HG03565 (cell line): ENCODE data around the gene LIF.

Experiments used
- ATAC-seq: cut with Tn5 transposase; IDR thresholded peaks from one replicate; pipeline ENCODE4 v1.9.1; 2021; ENCODE audit warnings: mild to moderate bottlenecking, moderate library complexity; ENCODE audit not compliant: unreplicated experiment

LIF gene

DNA sequence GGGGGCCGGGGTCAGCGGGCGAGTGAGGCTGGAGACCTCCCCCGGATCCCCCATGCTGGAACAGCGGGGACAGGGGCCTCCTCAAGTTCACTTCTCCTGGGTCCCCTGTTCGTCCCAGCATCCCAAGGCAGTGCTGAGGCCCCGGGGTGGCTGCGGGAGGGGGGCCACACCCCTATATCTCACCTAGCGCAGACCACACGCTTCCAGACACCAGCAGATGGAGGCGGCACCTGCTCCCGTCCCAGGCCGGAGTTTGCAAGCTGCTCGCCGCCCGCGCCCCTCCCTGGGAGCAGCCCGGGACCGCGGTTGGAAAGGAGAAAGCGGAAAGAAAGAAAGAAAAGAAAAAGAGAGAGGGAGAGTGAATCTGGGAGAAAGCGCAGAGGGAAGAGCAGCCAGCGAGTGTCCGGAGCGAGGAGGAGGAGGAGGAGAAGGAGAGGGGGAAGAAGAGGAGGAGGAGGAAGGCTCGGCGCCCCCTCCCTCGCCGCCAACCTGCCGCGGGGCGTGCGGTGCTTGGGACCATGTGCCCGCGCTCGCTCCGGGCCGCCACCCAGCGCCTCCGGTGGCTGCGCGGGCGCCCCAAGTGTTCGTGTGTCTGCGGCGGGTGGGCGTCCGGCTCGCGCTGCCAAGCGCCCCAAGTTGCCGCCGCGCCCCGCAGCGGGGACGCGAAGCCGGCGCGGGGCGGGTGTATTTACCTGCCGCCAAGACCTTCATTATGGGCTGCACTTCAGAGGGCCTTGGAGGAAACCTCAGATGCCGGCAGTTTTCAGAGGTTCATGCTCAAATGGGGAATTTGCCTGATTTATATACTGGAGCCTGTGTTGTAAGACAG, at the start of gene LIF:
Gene LIF, minus strand, starts transcription at position 775 of the 829 bp plus-strand sequence. Its CDS starts 64 bp downstream, at position 711.
- ATAC-seq: no peak

DNA sequence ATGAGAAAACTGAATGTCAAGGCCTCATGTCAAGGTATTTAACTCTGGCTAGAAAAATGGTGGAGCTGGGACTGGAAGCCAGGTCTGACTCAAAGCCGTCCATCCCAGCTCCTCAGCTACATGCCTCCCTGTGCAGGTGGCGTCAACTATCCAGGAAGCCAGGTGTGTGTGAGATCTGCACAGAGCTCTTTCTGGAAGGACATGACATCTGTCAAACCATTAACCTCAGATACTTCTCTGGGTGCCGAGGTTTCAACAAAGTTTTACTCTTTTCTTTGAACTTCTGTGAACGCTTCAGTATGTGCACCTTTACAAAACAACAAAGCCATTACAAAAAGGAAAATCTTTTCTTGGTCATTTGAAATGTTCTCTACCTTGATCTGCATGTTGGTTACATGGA, 49.8 kb upstream of the LIF start:
- ATAC-seq: no peak

DNA sequence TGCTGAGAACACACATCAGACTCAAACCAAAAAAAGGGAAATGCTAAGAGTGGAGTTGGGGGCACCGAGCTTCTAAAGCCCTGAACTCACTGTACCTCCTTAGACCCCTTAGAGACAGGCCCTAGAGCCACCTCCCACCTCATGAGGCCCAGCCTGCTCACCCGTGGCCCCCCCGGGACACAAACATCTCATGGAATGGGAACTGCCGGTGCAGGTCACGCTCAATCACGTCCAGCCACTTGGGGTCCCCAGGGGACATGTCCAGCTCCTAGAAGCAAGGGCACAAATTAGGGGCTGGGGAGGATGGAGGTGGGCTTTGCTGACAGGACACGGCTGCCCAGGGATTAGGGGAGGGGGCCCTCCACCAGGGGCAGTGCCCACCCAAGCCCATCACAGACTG, 49.0 kb upstream of the LIF start:
- ATAC-seq: no peak

DNA sequence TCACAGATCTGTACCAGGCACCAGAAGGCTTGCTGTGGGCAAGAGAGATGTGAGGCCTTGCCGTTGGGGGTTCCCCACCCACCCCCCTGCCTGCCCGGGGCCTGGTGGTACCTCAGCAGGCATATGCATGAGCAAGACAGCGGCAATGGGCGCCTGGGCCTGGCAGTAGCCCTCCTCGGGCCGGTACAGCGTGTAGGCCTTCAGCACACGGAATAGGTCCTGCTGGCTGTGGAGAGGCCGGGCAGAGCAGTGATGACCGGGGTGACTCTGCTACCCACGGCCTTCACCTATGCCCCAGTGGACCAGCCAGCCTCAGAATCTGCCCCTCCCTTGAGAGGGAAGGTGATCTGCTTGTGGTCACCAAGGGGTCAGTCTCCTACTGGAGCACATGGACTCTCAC, 48.3 kb upstream of the LIF start:
- no peak for ATAC-seq

DNA sequence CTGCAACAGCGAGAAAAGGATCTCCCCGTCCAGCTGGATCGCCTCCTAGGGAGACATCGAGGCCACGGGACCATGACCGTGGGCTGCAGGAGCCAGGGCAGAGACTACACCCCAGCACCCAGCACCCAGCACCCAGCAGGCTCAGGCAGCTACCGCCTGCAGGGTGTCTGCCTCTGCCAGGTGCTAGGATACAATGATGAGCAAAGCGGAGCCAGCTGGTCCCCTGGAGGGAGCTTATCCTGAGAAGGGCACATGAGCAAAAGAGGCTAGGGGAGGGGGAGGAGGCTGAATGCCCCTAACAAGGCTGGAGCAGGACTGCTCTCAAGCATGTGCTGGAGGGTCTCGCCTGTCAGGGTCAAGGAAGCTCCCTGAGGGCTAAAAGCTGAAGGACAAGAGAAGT, 47.5 kb upstream of the LIF start:
- ATAC-seq: no peak

DNA sequence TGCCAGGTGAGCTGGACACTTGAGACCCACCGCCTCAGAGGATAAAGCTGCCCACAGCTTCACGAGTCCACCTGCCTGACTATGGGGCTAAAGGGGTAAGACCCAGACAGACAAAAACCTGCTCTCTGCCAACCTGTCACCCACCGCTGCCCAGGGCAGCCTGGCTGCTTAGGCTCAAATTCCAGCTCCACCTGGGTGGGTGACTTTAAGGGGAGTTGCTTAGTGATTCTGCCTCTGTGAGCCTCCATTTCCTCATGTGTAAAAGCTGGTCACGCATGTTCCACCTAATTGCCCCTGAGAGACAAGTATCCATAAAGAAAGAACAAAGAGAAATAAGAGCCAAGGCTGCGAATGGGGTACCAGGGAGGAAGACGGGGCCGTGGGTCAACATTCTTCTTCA, 46.5 kb upstream of the LIF start:
- no peak for ATAC-seq

DNA sequence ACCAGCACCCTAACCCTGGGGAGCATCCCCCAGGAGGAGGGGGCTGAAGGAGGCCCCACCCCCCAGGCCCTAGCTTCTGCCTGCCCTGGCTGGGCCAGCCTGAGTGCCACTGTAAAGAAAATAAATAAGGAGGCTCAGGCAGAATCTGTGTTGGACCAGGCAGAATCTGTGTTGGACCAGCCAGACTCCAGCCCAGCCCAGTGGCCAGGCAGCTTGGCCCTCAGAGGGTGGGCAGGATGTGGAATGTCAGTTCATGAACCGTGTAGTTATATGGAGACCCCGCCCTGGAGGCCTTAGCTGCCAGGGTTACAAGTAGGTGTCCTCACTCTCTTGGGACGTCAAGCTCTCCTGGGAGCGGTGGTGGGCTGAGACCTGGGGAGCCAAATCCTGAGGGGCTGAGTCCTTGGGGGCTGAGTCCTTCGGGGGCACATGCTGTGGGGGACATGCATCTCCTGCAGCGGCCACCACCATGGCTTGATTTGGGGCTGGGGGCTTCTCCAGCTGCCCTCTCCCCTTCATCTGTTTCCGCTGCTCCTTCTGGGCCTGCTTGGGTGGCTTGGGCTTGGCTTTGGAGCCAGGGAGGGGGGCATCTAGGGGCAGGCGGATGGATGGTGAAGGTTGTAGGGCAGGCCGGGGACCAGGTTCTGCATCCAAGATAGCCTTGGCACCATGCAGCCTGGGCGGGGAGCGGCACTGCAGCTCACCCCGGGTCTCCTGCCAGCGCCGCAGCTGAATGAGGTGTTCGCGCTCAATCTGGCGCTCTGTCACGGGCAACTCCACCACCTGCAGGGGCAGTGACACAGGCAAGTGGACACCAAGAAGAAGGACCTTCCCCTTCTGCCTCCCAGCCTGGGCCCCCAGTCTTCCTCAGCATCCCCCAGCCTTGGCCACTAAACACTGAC, 45.8 kb upstream of the LIF start:
- no peak for ATAC-seq

DNA sequence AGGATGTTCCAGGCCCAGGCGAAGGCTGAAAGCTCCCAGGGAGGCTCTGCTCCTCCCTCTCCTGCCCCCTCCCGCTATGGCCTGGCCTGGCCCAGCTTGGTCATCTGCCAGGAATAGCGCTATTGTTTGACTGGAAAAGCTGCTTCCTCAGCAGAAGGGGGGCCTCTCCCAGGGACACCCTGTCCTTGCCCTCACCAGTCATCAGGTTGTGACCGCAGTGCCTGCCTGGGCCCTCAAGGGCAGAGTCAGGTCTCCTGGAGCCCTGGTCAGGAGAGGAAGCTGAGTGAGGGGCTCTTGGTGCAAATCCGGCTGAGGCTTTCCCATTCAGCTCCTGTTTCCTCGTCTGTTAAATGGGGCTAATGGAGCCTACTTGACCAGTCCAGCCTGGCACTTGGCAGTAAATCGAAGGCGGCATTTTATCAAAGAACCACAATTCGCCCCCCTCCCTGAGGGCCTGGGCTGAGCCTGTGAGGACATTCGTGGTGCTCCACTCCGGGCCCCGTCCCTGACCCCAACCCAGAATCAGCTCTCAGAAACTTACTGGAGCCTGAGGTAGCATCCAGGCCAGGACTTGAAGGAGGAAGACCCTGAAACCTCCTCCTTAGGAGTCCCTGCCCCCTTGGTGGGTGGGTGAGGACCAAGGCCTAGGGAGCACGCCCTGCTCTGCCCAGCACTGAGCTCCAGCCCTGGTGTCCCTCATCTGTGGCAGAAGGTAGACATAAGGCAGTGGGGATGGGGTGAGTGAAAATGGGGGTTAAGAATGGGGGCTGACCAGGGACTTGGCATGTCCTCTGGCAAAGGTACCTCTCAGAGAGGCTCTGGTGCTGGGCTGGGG, 44.7 kb upstream of the LIF start:
- no peak for ATAC-seq

DNA sequence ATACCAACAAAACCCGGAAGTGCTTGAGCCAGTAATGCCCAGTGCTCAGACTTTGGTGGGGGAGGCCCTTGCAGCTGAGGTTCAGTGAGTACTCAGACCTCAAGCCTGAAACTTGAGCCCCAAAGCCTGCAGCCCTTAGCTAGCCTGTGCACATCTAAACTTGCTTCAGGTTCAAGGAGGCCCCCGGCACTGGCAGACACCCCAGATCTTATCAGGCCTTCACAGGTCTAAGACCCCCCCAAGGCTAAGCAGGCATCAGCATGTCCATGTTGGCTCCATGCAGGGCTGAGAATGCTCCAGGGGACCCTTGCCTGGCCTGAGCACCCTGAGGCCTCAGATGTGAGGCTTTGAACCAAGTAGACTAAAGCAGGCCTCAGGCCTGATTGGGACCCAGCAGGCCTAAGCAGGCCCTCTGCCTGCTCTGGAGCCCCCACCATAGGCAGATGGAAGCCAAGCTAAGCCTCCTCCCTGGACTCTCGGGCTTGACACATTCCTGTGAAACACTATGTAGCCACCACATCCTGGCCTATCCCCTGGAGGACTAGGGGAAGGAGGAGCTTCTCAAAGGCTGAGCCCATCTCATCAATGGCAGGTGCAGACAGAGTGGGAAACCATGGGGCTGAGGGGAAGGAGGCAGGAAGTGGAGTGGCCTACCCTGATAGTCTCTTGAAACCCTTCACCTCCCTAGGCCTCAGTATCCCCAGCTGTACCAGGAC, 43.9 kb upstream of the LIF start:
- ATAC-seq: no peak

DNA sequence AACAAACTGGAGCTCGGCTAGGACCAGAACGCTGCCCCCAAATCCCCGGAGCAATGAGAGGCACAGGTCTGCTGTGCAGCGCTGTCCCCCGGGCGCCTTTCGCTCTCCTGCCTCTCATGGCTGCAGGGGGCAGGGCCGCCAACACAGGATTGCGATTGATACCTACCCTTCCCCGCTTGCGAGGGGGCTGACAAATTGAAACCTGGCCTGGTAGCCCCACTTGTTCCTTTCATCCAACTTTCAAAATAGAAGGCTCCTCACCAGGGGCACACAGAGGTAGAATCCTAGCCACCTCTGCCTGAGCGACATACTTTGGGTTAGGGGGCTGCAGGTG, 43.4 kb upstream of the LIF start:
- ATAC-seq: no peak

DNA sequence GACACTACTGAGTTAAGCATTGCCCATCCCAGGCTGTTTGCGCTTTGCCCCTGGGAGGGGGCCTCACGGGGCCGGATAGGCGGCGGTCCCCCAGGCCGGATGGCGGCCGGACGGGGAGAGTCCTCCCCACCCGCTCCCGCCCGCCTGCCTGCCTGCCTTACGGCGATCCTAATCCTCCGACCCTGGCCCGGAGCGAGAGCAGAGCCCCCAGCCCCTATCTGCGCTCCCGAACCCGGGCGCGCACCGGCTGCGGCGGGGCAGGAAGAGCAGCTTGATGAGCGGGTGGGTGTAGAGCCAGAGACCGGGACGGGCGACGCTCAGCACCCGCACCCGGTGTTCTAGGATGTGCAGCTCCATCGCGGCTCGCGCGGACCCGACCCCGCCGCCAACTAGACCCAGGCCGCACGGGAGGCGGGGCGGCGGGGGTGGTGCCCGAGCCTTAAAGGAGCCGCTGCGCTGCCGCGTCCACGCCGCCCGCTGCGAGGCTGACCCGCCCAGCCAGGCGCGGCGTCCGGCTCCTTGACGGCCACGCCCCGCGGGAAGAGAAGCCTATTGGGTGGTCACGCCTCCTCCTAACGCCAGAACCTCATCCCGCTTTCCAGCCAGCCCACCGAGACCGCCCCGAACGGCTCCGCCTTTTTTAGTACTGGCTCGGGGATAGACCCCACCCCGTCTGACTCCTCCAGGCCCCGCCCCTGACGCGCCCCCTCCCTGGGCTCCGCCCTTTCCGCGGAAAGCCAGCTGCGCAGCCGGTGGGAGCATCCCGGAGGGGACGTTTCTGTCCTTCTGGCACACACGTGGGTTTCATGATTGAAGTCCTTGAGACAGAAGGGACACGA, 42.8 kb upstream of the LIF start, which contains the start of gene CASTOR1:
Gene CASTOR1, minus strand, starts transcription at position 365 of the 839 bp plus-strand sequence. Its CDS starts 8 bp downstream, at position 357.
- peak; percentile 40 for ATAC-seq

DNA sequence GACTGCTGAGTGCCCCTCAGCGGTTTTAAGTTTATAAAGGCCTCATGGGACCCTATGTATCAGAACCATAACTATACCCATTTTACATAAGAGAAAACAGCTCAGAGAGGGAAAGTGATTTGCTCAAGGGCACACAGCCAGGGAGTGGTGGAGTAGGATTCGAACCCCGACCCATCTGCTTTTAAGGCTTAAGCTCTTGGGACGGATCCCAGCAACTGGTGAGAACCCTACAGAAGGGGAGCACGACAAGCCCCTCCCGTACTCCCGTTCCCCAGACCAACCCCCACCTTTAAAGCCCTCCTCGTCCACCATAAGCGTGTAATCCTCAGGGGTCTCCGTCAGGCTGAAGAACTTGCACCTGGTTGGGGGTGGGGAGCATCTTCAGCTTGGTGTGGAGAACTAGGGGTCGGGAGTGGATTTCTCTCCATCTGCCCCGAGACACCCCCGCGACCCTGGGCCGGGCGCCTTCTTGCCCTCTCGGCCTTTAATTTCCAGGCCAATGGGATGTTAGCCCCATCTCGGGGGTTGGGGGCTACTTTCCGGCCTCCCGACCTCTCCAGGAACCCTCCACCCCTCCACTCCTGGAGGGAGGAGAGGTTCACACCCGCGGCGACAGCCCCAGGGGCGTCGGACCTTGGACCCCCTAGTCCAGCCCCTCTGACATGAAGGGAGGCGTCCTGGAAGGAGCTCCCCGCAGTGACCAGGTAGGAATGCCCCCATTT, 42.0 kb upstream of the LIF start:
- no peak for ATAC-seq

DNA sequence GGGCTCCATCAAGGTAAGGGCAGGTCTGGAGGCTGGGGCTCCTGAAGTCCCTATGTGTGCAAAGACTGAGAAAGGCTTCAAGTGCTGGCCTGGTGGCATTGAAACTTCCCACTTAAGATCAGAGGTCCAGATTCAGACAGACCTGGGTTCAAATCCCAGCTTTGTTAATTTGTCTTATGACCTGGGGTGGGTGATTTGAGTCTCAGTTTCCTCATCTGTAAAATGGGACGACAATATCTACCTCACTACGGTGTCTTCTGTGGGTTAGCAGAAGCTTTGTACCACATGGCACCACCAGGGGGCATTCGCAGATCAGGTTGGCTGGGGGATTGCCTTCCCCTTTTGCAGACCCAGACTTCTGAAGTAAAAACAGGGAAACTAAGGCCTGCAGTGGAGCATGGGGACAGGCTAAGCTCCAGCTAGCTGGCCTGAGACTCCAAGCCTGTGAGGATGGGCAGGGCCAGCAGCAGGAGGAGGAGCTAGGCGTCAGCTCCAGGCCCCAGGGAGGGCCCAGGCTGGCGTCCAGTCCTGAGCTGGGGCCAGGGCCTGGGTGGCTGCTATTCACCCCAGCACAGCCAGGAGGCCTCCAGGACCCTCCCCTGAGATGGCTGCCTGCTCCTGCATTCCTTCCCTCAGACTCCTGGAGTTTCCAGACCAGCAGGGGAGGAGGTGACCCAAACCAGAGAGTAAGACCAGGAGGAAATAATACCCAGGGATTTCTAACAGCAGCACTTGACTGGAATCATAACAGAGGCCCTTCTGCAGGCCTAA, 41.3 kb upstream of the LIF start:
- ATAC-seq: no peak

DNA sequence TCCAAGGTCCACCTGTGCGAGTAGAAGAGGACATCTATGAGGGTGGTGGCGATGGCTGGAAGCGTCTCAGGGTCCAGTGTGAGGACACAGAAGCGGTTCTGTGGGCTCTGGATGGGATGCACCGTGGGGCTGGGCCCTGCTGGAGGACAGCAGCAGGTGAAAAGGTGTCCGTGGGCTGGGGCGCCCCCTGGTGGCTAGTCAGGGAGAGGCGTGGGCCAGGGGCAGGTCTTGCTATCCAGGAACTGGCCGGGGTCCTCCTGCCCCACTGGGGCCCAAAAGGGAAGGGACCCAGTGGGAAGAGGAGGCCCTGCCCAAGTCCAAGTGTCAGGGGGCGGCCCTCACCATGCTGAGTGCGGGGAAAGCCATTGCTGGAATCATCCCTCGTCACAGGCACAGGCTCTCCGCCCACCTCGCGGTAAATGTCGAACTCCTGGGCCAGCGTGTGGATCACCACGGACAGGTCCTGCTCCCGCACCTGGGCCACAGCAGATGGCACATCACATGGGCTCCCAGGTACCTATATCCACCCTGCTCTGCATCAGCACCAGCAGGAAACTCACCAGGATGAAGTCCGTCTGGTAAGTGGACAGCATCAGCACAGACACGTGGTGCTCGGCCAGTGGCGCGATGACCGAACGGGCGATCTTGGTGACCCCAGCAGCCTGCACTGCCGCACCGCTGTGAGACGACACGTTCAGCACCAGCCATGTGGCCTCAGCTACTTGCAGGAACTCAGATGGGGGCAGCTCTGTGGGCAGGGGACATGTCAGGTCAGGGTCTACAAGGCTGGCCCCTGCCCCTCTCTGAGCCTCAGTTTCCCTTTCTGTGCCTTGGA, 40.5 kb upstream of the LIF start:
- ATAC-seq: no peak

DNA sequence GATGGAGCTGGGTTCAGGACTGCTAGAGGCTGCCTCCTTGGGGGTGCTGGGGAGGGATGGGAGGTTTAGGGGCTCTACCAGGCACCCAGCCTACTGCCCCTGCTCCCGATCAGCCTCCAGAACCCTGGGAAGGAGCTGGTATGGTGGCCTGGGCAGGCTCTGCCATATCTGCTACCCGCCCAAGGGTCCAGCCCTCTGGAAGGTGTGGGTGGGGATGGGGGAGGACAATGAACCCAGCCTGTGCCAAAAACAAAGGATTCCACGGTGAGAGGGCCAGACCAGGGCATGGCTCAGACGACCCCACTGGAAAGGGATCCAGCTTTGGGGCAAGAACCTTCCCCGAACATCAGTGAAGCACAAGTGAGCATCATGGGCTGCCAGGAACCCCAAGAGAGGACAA, 39.8 kb upstream of the LIF start:
- ATAC-seq: no peak

DNA sequence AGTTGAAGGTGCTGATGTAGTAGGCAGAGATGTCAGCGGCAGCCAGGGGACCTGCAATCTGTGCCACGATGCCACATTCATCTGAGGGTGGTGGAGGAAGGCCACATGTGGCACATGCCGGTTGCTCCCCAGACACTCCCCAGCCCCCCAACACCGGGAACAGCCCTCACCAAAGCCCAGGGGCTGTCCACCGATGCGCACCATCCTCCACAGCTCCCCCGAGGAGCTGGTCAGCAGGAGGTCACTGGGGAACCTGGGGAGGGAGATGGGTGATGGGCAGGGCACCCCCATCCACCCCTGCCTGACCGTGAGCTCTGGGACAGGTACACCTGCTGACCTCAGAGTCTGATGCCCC, 39.3 kb upstream of the LIF start:
- ATAC-seq: no peak

DNA sequence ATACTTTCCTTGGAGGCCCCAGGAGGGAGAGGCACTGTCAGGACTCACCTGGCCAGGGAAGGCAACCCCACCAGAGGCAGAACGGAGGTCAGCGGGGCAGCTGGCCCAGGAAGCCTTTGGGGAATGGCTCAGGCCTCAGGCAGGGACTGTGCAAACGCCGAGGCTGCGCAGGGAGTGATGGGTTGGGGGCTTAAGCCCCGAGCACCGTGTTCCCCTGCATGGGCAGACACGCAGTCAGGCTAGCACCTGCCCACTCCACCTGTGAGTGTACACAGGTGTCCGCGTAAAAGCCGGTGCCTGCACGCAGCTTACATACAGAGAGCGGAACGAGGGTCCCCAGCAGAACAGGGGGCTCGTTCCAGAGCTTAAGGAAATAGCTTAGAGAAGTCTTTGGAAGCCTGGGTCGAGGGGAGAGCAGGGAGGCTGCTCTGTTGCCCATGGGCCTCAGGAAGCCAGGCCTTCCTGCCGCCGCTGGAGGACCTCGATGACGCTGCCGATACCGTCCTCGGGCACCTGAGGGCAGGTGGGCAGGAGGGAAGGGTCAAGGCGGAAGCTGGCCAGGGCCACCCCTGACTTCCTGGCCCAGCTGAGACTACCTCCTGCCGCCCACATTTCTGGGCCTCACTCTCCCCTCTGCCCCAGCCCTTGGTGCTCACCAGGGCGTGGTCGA, 38.8 kb upstream of the LIF start:
- ATAC-seq: no peak
